NCI-H2107 treated with DMSO at 0.1 percent for 48 hours (cell line): Measurements from ENCODE around the gene BHLHA15.

Source experiments
- DNase-seq: peaks from one replicate; lab custom pipeline; 2025; ENCODE audit not compliant: unreplicated experiment; lab: John Stamatoyannopoulos, UW

The BHLHA15 gene

GRCh38 chr7:98223351-98223897 is 12.2 kb downstream of the BHLHA15 start:
- DNase-seq = no peak

GRCh38 chr7:98223898-98224700 is 12.9 kb downstream of the BHLHA15 start:
- no peak for DNase-seq

- no peak for DNase-seq
Measured at GRCh38 chr7:98224701-98225181, 13.5 kb downstream of the BHLHA15 start.

GRCh38 chr7:98225913-98226614 is 14.8 kb downstream of the BHLHA15 start:
- no peak for DNase-seq

GRCh38 chr7:98227939-98228338 is 16.7 kb downstream of the BHLHA15 start:
- no peak for DNase-seq

- no peak for DNase-seq
Measured at GRCh38 chr7:98228801-98229200, 17.6 kb downstream of the BHLHA15 start.

- no peak for DNase-seq
Measured at GRCh38 chr7:98229441-98229840, 18.2 kb downstream of the BHLHA15 start.

GRCh38 chr7:98229991-98230745 is 18.9 kb downstream of the BHLHA15 start:
- no peak for DNase-seq

GRCh38 chr7:98230746-98231471 is 19.7 kb downstream of the BHLHA15 start:
- DNase-seq = no peak

GRCh38 chr7:98231493-98232262 is 20.4 kb downstream of the BHLHA15 start:
- no peak for DNase-seq

GRCh38 chr7:98232263-98232585 is 21.0 kb downstream of the BHLHA15 start:
- no peak for DNase-seq

GRCh38 chr7:98232799-98233198 is 21.6 kb downstream of the BHLHA15 start:
- no peak for DNase-seq

- DNase-seq = no peak
Measured at GRCh38 chr7:98233219-98234070, 22.2 kb downstream of the BHLHA15 start.

- no peak for DNase-seq
Measured at GRCh38 chr7:98234429-98235147, 23.3 kb downstream of the BHLHA15 start.

- DNase-seq = no peak
Measured at GRCh38 chr7:98235901-98236300, 24.7 kb downstream of the BHLHA15 start.

GRCh38 chr7:98236355-98237185 is 25.3 kb downstream of the BHLHA15 start:
- DNase-seq = no peak

GRCh38 chr7:98238076-98238475 is 26.8 kb downstream of the BHLHA15 start:
- DNase-seq = no peak

GRCh38 chr7:98238976-98239375 is 27.7 kb downstream of the BHLHA15 start:
- DNase-seq = no peak
